NCI-H146 (cell line): ENCODE results near the gene POLR1G.
"Not testable (repeated sequence)": the region's sequence is repeated elsewhere in the genome, so short reads cannot be mapped to it uniquely, and the experiment has no call there.

Experiments used
- DNase-seq: peaks from one replicate; lab custom pipeline; 2025; lab: John Stamatoyannopoulos, UW

The POLR1G gene

DNA sequence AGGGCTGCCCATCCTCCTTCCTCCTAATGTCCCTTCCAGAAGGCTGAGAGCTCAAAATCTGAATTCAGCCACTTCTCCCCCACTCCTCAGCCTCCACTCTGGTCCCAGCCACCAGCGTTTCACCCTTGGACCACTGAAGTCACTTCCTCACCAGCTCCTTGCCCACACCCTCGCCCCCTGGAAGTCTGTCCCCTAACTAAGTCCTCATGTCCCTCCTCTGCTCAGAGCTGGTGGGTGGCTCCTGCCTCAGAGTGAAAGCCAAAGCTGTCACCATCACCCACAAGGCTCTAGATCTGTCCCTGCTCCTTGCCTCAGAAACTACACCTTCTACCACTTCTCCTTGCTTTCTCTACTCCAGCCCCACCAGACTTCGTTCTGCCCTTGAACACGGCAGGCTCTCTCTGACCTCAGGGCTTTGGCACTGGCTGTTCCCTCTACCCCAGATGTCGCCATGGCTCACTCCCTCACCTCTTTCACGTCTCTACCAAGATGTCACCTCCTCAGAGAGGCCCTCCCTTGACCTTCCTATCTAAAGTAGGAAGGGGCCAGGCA lies 15.6 kb downstream of the POLR1G start:
- DNase-seq, result no peak

DNA sequence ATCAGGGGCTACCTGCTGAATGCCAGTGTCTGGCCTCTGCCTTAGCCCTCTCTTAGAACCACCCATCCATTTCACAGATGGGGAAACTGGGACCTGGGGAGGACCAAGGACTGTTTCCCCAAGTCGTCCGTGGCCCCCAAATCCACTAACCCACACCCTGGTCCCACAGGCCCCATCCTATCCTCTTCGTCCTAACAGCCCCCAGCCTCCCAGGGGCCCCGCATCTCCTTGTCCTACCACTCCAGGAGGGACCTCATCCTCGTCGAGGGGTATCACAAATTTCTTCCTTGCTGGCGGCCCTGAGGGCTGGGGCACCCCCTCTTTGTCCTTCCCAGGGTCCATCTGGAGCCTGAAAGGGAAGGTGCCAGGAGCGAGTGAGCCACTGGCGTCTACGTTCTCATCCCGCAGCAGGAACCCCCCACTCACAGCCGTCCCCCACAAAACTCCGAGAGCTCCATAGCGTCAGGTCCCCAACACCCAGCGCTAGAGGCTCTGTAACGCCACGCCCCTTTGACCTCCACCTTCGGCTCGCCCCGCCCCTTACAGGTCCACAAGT lies 16.7 kb downstream of the POLR1G start:
- DNase-seq, result no peak

DNA sequence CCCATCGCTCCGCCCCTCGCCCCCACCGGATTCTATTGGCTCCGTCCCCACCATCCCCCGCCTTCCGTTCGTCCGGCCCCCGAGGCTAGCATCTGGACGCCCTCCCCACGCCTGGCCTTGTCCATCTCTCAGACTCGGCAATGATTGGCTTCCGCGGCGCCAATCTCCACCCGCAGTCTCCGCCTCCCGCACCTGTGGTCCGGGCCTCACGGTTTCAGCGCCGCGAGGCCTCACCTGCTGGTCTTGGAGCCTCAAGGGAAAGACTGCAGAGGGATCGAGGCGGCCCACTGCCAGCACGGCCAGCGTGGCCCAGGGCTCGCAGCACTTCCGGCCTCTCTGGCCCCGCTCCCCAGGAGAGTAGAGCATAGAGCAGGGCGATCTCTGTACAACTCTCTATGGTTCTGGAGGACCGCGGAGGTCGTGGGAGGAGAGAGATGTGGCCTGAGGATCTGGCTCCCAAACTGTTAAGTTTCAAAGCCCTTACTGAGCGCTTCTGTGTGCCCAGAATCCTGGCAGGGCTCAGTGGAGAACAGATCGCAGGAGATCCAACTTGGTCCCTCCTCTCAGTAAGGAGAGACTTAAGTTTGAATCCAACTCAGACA lies 17.2 kb downstream of the POLR1G start, which contains the start of gene ERCC1:
Gene ERCC1, minus strand, starts transcription at position 329 of the 602 bp plus-strand sequence. CDS start 543 bp downstream, outside the sequence.
- DNase-seq, result peak; percentile 99

DNA sequence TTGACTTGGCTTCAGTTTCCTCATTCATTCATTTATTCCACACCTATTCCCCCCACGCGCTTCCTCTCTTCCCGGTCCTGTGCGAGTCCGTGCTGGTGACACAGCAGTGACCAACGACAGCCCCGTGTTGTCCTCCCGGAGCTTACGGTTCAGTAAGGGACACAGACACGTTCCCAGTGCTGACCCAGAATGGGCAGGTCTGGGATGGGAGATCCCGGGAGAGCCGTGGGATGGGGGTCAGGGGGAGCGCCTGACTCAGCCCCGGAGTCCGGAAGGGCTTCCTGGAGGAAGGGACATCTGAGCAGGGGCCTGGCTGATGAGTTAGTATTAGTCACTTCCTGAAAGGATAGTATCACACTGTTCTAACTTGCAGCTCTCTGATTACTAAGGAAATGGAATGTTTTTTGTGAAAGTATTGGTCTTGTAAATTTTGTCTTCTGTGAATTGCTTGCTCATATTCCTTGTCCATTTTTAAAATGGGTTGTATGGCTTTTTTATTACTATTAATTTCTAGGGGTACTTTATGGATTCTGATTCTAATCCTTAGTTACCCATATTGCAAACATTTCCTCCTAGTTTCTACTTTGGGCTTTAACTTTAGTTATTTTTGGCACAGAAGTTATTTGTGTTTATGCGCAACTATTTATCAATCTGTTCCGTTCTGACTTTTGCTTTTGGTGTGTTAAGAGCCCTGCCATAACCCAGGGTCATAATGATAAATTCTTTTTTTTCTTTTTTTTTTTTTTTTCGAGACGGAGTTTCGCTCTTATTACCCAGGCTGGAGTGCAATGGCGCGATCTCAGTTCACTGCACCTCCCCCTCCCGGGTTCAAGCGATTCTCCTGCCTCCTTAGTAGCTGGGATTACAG lies 18.0 kb downstream of the POLR1G start:
- DNase-seq, result peak; percentile 58

DNA sequence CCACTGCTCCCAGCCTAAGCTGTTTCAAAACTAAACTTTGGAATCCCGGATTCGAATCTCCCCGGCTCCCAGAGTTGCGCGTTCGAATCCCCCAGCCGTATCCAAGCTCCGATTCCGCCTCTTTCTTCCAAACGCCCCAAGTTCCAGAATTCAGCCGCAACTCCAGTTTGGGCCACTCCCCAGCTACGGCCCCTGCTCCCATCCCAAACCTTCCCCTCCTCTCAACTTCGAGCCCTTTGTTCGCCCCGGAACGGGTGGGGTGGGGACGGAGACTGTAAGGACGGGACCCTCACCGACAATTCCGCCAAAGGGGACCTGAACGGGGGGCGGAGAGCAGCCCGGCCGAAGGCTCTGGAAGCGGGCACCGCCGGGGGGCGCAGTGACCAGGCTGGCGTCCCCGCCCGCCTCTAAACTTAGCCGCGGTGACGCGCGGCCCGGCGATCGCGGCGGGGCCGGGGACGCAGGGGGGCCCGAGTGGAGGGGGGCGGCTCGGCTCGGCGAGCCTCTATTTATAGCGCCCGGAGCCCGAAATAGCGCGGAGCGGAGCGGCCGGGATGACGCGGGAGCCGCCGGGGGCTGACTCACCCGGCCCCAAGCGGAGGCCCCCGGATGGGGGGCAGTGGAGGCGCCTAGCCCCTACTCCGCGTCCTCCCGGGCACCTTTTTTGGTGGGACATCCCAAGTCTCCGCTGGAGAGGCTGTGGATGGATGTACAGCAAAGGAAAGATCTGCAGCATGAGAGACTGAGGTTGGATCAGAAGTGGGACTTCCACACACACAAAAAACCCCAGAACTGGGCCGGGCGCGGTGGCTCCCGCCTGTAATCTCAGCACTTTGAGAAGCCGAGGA lies 22.2 kb downstream of the POLR1G start:
- no peak for DNase-seq

DNA sequence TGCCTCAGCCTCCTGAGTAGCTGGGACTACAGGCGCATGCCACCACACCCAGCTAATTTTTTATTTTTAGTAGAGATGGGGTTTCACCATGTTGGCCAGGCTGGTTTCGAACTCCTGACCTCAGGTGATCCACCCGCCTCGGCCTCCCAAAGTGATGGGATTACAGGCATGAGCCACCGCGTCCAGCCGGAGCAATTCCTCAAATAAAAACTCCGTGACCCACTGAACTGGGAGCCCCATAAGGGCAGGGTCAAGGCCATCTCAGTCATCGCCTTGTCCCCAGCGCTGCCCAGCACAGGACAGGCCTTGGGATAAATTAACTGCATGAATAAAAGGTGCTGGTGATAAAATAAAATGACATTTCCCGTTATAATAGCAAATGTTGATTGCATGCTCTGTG lies 23.5 kb downstream of the POLR1G start:
- DNase-seq, result not testable (repeated sequence)

DNA sequence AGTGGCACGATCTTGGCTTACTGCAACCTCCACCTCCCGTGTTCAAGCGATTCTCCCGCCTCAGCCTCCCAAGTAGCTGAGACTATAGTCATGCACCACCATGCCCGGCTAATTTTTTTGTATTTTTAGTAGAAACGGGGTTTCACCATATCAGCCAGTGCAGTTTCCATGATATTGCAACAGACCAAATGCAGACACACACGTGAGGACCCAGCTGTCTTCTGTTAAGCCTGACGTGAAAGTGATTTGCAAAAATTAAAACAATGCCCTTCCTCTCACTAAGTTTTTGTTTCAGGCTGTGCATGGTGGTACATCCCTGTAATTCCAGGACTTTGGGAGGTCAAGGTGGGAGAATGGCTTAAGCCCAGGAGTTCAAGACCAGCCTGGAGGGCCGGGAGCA lies 24.6 kb downstream of the POLR1G start:
- DNase-seq, result not testable (repeated sequence)

DNA sequence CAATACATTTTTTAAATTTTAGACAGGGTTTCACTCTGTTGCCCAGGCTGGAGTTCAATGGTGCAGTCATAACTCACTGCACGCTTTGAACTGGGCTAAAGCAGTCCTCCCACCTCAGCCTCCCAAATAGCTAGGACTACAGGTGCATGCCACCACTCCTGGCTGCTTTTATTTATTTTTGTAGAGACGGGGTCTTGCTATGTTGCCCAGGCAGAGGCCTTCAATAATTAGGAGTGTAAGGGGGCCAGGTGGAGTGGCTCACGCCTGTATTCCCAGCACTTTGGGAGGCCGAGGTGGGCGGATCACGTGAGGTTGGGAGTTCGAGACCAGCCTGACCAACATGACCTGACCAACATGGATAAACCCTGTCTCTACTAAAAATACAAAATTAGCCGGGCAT lies 26.1 kb downstream of the POLR1G start:
- DNase-seq, result not testable (repeated sequence)

DNA sequence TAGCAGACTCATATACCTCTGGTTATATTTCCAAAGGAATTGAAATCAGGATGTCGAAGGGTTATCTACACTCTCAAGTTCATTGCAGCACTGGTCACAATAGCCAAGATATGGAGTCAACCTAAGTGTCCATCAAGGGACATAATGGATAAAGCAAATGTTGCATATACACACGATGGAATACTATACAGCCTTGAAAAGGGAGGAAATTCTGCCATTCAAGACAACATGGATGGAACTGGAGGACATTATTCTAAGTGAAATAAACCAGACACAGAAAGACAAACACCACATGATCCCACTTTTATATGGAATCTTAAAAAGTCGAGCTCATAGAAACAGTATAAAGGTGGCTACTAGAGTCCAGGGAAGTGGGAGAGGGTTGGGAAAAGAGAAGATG lies 30.9 kb downstream of the POLR1G start:
- no peak for DNase-seq

DNA sequence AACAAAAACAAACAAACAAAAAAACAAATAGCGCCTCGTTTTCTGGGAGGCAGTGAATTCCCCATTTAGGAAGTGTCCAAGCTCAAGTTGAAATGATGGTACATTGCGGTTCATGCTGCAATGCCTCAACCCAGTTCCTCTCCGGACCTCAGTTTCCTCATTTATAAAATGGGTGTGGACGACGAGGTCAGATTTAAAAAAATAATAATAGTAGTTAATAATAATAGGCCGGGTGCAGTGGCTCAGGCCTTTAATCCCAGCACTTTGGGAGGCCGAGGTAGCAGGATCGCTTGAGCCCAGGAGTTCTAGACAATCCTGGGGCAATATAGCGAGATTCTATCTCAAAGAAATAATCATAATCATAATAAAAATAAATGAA lies 32.7 kb downstream of the POLR1G start:
- no peak for DNase-seq

DNA sequence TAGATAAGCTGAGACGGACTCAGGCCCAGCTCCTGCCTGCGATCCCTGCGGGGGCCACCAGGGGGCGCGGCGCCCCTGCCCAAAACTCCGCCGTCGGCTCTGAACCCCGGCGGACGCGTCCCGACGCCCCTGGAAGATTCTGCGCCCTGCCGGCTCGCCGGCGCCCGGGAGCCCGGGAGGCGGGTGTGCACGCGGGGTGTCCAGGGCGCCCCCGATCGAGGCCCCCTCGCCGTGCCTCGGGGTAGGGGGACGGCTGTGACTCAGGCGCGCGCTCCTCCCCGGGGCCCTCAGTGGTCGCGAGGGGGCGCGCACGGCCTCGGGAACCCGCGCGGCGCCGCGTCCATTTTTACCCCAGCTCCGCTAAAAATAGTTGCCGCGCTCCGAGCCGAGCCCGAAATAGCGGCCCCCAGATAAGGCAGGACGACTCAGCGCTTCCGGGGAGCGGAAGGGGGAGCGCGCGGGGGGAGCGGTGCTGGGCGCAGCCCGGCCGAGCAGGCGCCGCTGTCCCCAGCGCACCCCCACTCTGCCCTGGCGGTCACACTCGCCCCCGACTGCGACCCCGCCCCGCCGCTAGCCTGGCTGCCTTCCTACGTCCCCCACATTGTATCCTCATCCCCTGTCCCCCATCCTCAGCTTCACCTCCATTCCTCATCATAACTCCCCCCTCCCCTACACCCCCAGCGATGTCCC lies 33.3 kb downstream of the POLR1G start:
- peak; percentile 67 for DNase-seq

DNA sequence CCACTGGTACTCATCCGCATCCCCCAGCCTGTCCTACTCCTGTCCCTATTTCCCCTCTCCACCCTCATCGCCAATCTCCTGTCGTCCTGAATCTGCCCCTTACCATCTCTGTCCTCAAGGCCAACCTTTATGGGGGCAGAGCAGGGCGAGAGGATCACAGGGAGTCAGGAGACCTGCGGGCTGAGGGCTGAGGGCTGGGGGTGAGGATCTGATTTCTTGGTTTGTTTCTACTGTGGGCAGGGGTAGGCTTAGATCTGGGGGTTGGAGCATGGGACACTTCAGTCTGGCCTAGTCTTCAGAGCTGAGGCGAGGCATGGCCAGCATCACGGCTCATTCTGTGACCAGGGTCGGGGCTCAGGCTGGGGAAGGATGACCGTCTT lies 33.8 kb downstream of the POLR1G start:
- DNase-seq, result no peak

DNA sequence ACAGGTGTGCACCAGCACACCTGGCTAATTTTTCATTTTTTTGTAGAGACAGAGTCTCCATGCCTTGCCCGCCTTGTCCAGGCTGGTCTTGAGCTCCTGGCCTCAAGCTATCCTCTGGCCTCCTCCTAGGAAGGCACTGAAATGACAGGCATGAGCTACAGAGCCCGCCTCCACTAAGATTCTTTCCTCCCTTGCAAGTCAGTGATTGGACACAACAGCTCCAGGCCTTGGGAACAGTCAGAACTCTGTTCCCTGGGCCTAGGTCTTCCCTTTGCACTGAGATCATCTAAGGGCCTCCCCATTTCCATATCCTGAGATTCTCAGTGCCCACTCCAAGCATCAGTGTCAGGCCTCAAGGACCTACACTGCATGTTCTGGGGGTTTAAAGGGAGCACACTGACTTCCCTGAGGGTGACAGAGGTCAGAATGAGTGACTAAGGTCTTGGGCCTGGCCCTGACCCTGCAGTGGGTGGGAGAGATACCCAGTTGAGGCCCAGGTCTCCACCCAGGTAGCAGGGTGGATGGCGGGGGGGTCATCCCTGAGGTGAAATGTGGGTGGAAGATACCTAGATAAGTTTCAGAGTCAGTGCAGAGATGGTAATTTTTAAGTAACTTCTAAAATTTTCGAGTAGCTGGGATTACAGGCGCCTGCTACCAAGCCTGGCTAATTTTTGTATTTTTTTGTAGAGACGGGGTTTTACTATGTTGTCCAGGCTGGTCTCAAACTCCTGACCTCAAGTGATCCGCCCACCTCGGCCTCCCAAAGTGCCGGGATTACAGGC lies 34.6 kb downstream of the POLR1G start:
- no peak for DNase-seq

DNA sequence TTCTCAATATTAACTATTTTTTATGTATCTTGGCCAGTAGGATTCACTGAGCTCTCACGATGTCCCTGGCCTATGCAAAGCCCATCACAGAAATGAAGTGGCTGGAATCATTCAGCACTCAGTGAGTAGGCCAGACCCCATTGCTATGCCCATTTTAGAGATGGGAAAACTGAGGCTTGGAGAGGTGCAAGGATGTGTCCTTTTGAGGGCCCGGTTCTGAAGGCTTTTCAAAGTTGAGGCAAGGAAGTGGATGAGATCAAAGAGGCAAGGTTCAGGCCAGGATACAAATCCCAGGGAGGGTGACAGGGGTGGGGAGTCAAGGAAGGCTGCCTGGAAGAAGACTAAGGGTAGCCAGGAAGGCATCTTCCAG lies 35.9 kb downstream of the POLR1G start:
- no peak for DNase-seq

DNA sequence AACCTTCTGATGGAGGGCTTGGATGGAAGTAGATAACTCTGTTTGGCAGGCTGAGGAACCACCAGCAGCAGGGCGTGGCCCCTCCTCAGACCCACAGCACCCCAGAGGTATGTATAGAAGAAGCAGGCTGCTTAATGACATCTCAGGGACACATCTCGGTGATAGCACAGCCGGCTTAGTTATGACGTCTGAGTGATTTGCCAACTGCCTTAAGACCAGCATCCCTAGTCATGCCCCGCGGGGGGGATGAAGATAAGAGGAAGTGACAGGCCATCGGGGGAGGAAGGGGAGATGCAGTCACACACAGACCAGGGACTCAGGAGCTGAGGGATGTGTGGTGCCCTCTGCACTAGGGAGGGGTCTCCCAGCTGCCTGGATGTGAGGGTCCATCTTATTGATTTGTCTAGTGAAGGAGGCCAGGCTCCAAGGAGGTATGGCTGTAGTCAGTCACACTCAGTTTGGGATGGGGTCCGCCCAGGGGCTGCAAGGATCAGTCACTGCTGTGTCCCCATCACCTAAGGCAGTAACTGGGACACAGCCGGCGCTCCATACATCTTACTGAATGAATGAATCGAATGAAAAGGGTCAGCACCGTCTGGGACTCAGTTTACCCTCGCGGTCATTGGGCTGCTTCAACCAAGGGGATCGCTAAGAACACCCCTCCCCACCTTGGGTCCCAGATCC lies 36.5 kb downstream of the POLR1G start:
- peak; percentile 23 for DNase-seq

DNA sequence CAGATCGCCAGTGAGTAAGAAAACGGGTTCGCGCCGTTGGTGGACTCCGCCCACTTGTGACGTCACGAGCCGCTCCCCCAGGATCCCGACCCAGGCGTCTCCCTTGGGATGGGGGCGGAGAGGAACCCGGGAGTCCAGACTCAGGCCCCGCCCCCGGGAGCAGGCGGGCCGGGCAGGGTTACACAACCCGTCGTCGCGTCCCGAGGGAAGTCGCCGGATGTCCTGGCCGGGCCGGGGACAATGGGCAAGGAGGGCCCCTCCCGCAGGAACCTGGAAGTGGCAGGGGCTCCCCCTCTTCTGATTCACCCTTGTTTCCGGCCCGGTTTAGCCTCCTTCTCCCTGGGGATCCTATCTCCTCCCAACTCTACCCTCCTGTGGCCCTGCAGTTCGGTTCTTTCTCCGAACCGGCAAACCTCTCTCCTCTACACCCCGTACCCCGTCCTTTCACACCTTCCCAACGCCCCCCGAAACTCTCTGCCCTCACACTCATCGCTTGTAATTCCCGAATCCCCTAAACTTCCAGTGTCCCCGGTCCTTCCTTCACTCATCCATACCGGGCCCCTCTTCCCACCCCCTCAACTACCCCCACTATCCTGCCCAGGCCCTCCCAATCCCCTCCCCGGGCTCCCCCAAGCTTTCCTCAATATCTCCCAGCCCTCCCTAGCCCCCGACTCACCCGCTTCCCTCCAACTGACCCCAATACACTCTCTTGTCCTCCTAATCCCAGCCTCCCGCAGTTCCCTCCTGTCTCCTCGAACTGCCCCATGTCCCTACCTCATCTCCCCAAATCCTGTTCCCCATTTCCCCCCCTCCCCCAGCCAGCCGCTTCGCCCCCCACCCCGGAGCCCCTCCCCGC lies 37.2 kb downstream of the POLR1G start:
- peak; percentile 45 for DNase-seq

DNA sequence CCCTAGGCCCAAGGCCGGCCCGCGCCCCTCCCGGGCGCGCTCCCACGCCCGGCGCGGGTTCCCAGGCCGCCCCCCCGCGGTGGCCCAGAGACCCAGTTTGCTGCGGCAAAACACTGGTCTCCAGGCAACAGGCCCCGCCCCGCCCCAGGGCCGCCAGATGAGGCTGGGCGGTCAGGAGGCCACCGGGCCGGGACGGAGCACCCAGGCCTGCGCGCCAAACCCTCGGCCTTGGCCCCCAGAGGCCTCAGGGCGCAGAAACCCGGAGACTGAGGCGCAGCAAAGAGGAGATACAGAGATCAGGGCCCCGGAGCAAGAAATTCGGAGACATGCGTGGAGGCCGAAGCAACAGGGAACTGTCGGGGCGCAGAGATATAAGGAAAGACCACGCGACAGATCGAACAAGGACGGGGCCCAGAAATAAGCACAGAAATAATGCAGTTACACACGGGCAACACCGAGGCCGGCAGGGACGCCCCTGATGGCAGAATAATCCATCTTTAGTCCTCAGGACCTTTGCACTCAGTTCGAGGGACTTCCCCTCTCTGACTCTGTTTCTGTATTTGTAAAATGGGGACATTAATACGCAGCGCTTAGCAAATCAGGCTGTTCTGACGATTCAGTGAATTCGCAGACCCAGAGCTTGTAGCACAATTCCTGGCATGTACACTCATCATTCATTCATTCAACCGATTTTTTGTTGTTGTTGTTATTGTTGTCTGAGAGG lies 38.0 kb downstream of the POLR1G start:
- peak; percentile 66 for DNase-seq

DNA sequence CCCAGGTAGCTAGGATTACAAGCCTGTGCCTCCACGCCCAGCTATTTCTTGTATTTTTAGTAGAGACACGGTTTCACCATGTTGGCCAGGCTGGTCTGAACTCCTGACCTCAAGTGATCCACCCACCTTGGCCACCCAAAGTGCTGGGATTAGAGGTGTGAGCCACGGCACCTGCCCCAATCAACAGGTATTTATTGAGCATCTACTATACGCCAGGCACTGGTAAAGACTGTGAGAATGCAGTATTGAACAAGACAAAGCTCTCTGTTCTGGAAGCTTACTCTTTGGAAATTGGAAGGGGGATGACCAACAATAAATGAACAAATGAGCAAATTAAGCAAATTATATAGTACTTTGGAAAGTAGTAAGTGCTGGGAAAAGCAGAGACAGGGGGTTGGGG lies 38.7 kb downstream of the POLR1G start:
- no peak for DNase-seq
